K562 (cell line): ENCODE data around the gene ADGRL3.

Source experiments
- POLR2A ChIP-seq: fragments of 450-650 bp; conservative IDR thresholded peaks from 2 replicates; pipeline ENCODE4 v1.6.1; 2016
- RBM34 ChIP-seq: fragments of 200-400 bp; formaldehyde crosslinking; IDR thresholded peaks from 2 replicates; pipeline ENCODE4 v1.6.1; 2018; ENCODE audit warnings: low read length, borderline replicate concordance; ENCODE audit not compliant: insufficient read depth
- RFX5 ChIP-seq: IDR thresholded peaks from 2 replicates; pipeline ENCODE4 v1.6.1; 2011; ENCODE audit warnings: low read depth, mild to moderate bottlenecking, improper control_type of control experiment, low read length
- SIN3A ChIP-seq, 2 experiments: fragments of 150-350 bp in 1 of 2; IDR thresholded peaks; 2 replicates each; pipeline ENCODE4 v1.6.1; 2011 to 2016; ENCODE audit warnings: borderline replicate concordance in 2 of 2, low read depth in 2 of 2, low read length in 2 of 2, mild to moderate bottlenecking in 2 of 2, moderate library complexity in 2 of 2; ENCODE audit not compliant: control insufficient read depth in 1 of 2
- ZHX1 ChIP-seq: fragments of 150-350 bp; conservative IDR thresholded peaks from 2 replicates; pipeline ENCODE4 v1.6.1; 2014; ENCODE audit warnings: low read length
- ZNF586 ChIP-seq: fragments of 450-650 bp; formaldehyde crosslinking; conservative IDR thresholded peaks from 2 replicates; pipeline ENCODE4 v1.4.0; 2020; ENCODE audit warnings: mild to moderate bottlenecking, moderate library complexity
- TF ChIP-seq, protein P1 (sequence below): fragments of 450-650 bp; IDR thresholded peaks from 2 replicates; pipeline ENCODE4 v1.6.1; 2017; ENCODE audit warnings: antibody characterized with exemption, mild to moderate bottlenecking
- TF ChIP-seq, protein P2 (sequence below): fragments of 450-650 bp; IDR thresholded peaks from 2 replicates; pipeline ENCODE4 v1.7.1; 2018; ENCODE audit warnings: mild to moderate bottlenecking, low read depth; ENCODE audit not compliant: partially characterized antibody

DNA sequence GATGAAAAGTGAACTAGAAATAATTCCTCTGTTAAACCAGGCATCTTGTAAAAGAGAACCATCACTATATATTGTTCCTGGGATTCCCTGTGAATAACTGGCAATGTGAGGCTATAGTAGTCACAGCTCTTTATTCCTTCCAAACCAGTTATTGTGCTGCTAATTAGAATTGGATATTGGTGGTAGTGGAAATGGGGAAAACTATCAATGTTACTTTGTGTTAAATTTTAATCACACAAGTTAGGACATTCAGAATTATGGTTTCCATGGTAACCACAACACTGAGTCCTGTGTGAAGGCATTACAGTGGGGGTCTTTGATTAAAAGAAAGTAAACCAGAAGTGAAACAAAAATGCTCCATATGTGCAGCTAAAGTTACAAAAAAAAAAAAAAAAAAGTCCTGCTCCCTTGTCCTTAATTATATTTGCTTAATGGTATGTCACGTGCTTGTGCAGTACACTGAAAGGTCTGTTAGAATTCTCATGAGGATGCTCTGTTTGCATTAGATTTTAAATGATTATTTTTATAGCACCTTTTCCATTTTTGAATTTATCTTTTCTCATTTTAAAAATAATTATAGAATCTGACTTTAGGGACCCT lies 200.4 kb downstream of the ADGRL3 start:
- TF ChIP-seq RBM34 (no peak), SIN3A (IDR thresholded peaks at IDR 0.05; ENCODE audit: borderline replicate concordance in 2 of 2, control insufficient read depth in 1 of 2, low read depth in 2 of 2, low read length in 2 of 2) (no peak), ZNF586 (CRISPR knock-in tag) (no peak), POLR2A (no peak), RFX5 (no peak), ZHX1 (no peak)
- TF ChIP-seq, protein P1, sequence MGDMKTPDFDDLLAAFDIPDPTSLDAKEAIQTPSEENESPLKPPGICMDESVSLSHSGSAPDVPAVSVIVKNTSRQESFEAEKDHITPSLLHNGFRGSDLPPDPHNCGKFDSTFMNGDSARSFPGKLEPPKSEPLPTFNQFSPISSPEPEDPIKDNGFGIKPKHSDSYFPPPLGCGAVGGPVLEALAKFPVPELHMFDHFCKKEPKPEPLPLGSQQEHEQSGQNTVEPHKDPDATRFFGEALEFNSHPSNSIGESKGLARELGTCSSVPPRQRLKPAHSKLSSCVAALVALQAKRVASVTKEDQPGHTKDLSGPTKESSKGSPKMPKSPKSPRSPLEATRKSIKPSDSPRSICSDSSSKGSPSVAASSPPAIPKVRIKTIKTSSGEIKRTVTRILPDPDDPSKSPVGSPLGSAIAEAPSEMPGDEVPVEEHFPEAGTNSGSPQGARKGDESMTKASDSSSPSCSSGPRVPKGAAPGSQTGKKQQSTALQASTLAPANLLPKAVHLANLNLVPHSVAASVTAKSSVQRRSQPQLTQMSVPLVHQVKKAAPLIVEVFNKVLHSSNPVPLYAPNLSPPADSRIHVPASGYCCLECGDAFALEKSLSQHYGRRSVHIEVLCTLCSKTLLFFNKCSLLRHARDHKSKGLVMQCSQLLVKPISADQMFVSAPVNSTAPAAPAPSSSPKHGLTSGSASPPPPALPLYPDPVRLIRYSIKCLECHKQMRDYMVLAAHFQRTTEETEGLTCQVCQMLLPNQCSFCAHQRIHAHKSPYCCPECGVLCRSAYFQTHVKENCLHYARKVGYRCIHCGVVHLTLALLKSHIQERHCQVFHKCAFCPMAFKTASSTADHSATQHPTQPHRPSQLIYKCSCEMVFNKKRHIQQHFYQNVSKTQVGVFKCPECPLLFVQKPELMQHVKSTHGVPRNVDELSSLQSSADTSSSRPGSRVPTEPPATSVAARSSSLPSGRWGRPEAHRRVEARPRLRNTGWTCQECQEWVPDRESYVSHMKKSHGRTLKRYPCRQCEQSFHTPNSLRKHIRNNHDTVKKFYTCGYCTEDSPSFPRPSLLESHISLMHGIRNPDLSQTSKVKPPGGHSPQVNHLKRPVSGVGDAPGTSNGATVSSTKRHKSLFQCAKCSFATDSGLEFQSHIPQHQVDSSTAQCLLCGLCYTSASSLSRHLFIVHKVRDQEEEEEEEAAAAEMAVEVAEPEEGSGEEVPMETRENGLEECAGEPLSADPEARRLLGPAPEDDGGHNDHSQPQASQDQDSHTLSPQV, result no peak
- TF ChIP-seq, protein P2, sequence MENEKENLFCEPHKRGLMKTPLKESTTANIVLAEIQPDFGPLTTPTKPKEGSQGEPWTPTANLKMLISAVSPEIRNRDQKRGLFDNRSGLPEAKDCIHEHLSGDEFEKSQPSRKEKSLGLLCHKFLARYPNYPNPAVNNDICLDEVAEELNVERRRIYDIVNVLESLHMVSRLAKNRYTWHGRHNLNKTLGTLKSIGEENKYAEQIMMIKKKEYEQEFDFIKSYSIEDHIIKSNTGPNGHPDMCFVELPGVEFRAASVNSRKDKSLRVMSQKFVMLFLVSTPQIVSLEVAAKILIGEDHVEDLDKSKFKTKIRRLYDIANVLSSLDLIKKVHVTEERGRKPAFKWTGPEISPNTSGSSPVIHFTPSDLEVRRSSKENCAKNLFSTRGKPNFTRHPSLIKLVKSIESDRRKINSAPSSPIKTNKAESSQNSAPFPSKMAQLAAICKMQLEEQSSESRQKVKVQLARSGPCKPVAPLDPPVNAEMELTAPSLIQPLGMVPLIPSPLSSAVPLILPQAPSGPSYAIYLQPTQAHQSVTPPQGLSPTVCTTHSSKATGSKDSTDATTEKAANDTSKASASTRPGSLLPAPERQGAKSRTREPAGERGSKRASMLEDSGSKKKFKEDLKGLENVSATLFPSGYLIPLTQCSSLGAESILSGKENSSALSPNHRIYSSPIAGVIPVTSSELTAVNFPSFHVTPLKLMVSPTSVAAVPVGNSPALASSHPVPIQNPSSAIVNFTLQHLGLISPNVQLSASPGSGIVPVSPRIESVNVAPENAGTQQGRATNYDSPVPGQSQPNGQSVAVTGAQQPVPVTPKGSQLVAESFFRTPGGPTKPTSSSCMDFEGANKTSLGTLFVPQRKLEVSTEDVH, result no peak
